GM23338 (cell line): Measurements from ENCODE around the gene SEPTIN7. TPM values are rescaled to one million over a fixed set of nuclear protein-coding genes. Genes with fewer than 3 reads are reported as not detected.

Source experiments
- ATAC-seq: fragments of 200-7000 bp; cut with Tn5 transposase; 3 replicates; pipeline ENCODE4 v1.9.1; 2020
- DNase-seq: peaks from one replicate; pipeline ENCODE4 v3.0.0-alpha.2; 2015; ENCODE audit warnings: low spot score
- H2AFZ ChIP-seq: fragments of 200-600 bp; sonication (generic); 2 replicates; pipeline ENCODE4 v1.8.0; 2016; ENCODE audit warnings: antibody characterized with exemption, mild to moderate bottlenecking, moderate library complexity
- H3F3A ChIP-seq: fragments of 200-600 bp; sonication (generic); replicated peaks from 2 replicates; pipeline ENCODE4 v1.8.0; 2017; ENCODE audit warnings: antibody characterized with exemption, mixed run types, low read depth
- H3K27ac ChIP-seq: fragments of 200-600 bp; sonication (generic); 2 replicates; pipeline ENCODE4 v1.6.1; 2016; ENCODE audit warnings: low read depth
- H3K27me3 ChIP-seq: fragments of 200-600 bp; sonication (generic); 2 replicates; pipeline ENCODE4 v1.8.0; 2016; ENCODE audit warnings: mild to moderate bottlenecking, mixed run types, moderate library complexity; ENCODE audit not compliant: insufficient read depth
- H3K36me3 ChIP-seq: fragments of 200-600 bp; sonication (generic); 2 replicates; pipeline ENCODE4 v1.8.0; 2016; ENCODE audit warnings: mild to moderate bottlenecking; ENCODE audit not compliant: insufficient read depth
- H3K4me1 ChIP-seq: fragments of 200-600 bp; sonication (generic); 2 replicates; pipeline ENCODE4 v1.8.0; 2016; ENCODE audit warnings: mild to moderate bottlenecking, moderate library complexity; ENCODE audit not compliant: insufficient read depth
- H3K4me2 ChIP-seq: fragments of 200-600 bp; sonication (generic); 2 replicates; pipeline ENCODE4 v1.7.1; 2017; ENCODE audit warnings: mixed run types
- H3K4me3 ChIP-seq: fragments of 200-600 bp; sonication (generic); 2 replicates; pipeline ENCODE4 v1.6.1; 2016; ENCODE audit warnings: mixed run types
- H3K79me2 ChIP-seq: fragments of 200-600 bp; sonication (generic); replicated peaks from 2 replicates; pipeline ENCODE4 v1.8.0; 2017; ENCODE audit warnings: mild to moderate bottlenecking; ENCODE audit not compliant: insufficient read depth
- H3K9me2 ChIP-seq: fragments of 200-600 bp; sonication (generic); 2 replicates; pipeline ENCODE4 v1.8.0; 2017; ENCODE audit not compliant: insufficient read depth
- H4K20me1 ChIP-seq: fragments of 200-600 bp; sonication (generic); replicated peaks from 2 replicates; pipeline ENCODE4 v1.8.0; 2017; ENCODE audit warnings: mild to moderate bottlenecking; ENCODE audit not compliant: insufficient read depth
- H3K27ac Mint-ChIP-seq: 2 replicates; pipeline ENCODE4 v1.8.0; 2020; ENCODE audit warnings: inconsistent platforms, mild to moderate bottlenecking, moderate library complexity, mixed read lengths
- H3K27me3 Mint-ChIP-seq: 3 replicates; pipeline ENCODE4 v1.8.0; 2022; ENCODE audit warnings: low read depth, mild to moderate bottlenecking, moderate library complexity, mixed read lengths, inconsistent platforms; ENCODE audit not compliant: insufficient read depth, poor library complexity
- H3K36me3 Mint-ChIP-seq: 3 replicates; pipeline ENCODE4 v1.8.0; 2021; ENCODE audit warnings: low read depth, mild to moderate bottlenecking, inconsistent platforms, moderate library complexity, mixed read lengths
- H3K4me1 Mint-ChIP-seq: 3 replicates; pipeline ENCODE4 v1.8.0; 2020; ENCODE audit warnings: mild to moderate bottlenecking, inconsistent platforms, mixed read lengths
- H3K4me3 Mint-ChIP-seq: 3 replicates; pipeline ENCODE4 v1.8.0; 2021; ENCODE audit warnings: moderate library complexity, mild to moderate bottlenecking, inconsistent platforms, mixed read lengths
- H3K9me3 Mint-ChIP-seq: 3 replicates; pipeline ENCODE4 v1.8.0; 2020; ENCODE audit warnings: moderate library complexity, mild to moderate bottlenecking, inconsistent platforms, mixed read lengths
- CREB1 ChIP-seq: fragments of 250-450 bp; sonication (Bioruptor Pico); IDR thresholded peaks from 2 replicates; pipeline ENCODE4 v1.5.0; 2020; ENCODE audit warnings: low read depth, mild to moderate bottlenecking, moderate library complexity
- EZH2 ChIP-seq: fragments of 200-600 bp; sonication (generic); IDR thresholded peaks from one replicate; pipeline ENCODE4 v1.8.0; 2017; ENCODE audit warnings: antibody characterized with exemption, mild to moderate bottlenecking, low read depth; ENCODE audit not compliant: unreplicated experiment
- EZH2phosphoT487 ChIP-seq: fragments of 200-600 bp; sonication (generic); IDR thresholded peaks from one replicate; pipeline ENCODE4 v1.8.1; 2018; ENCODE audit warnings: antibody characterized with exemption; ENCODE audit not compliant: unreplicated experiment
- JUNB ChIP-seq: IDR thresholded peaks from one replicate; pipeline ENCODE4 v1.6.1; 2016; ENCODE audit warnings: antibody characterized with exemption; ENCODE audit not compliant: unreplicated experiment
- NANOG ChIP-seq: IDR thresholded peaks from 2 replicates; pipeline ENCODE4 v1.6.1; 2016; ENCODE audit warnings: antibody characterized with exemption, borderline replicate concordance
- POLR2AphosphoS5 ChIP-seq: IDR thresholded peaks from 2 replicates; pipeline ENCODE4 v1.6.1; 2016; ENCODE audit warnings: antibody characterized with exemption, low read depth
- STAT1 ChIP-seq: IDR thresholded peaks from one replicate; pipeline ENCODE4 v1.6.1; 2016; ENCODE audit warnings: antibody characterized with exemption; ENCODE audit not compliant: unreplicated experiment
- ZNF114 ChIP-seq: fragments of 250-450 bp; sonication (Bioruptor Pico); IDR thresholded peaks from 2 replicates; pipeline ENCODE4 v1.5.0; 2020; ENCODE audit warnings: mild to moderate bottlenecking, moderate library complexity
- ZNF331 ChIP-seq: fragments of 250-450 bp; sonication (Bioruptor Pico); IDR thresholded peaks from 2 replicates; pipeline ENCODE4 v1.5.0; 2020; ENCODE audit warnings: low read depth, mild to moderate bottlenecking, moderate library complexity
- polyA plus RNA-seq: library from polyadenylated mRNA; unstranded; fragments of >200 nt; fragmentation: Nextera tagmentation; extraction: Ambion mirVana; gene quantifications from 2 replicates; pipeline ENCODE4 v1.2.1, GENCODE V29; 2016
- total RNA-seq: library from RNA; depleted of rRNA; stranded (reverse); fragments of >200 nt; shearing (Covaris generic); gene quantifications from 2 replicates; pipeline ENCODE4 v1.2.3, GENCODE V29; 2014
- TF ChIP-seq, protein P1 (sequence below): fragments of 250-450 bp; sonication (Bioruptor Pico); IDR thresholded peaks from 2 replicates; pipeline ENCODE4 v1.5.0; 2020; ENCODE audit warnings: mild to moderate bottlenecking, moderate library complexity
- TF ChIP-seq, protein P2 (sequence below): IDR thresholded peaks from one replicate; pipeline ENCODE4 v1.6.1; 2018; ENCODE audit warnings: antibody characterized with exemption; ENCODE audit not compliant: unreplicated experiment
- TF ChIP-seq, protein P3 (sequence below), 2 experiments: fragments of 200-600 bp in 1 of 2; sonication (generic) in 1 of 2; conservative IDR thresholded peaks; 2 replicates each; pipeline versions ENCODE4 v1.5.1 to v1.6.1; 2016 to 2017; ENCODE audit warnings: antibody characterized with exemption in 2 of 2, low read depth in 2 of 2, mild to moderate bottlenecking in 2 of 2, moderate library complexity in 1 of 2
- TF ChIP-seq, protein P4 (sequence below): IDR thresholded peaks from 2 replicates; pipeline ENCODE4 v1.6.1; 2016; ENCODE audit warnings: antibody characterized with exemption

SEPTIN7 gene
- total and polyA plus RNA-seq, 2 experiments from 2014 or later, result 210 to 499 TPM

DNA sequence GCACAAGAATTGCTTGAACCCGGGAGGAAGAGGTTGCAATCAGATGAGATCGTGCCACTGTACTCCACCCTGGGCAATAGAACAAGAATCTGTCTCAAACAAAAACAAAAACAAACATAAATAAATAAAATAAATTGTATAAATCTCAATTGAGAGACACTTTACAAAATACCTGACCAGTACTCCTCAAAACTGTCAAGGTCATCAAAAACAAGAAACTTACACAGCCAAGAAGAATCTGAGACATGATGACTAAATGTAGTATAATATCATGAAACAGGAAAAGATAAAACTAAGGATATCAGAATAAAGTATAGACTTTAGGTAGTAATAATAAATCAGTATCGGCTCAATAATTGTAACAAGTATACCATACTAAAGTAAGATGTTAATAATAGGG, 26.9 kb upstream of the SEPTIN7 start:
- ATAC-seq (no peak), DNase-seq (no peak)
- Histone ChIP-seq H4K20me1 (no peaks in the 10 kb centered on the region), H2AFZ (no peak overlapping the region), H3K9me2 (no peaks in the 10 kb centered on the region), H3K79me2 (no peaks in the 10 kb centered on the region), H3K27me3 (no peaks in the 10 kb centered on the region), H3K4me1 (no peaks in the 10 kb centered on the region), H3K27ac (no peak overlapping the region), H3K4me2 (no peak overlapping the region), H3F3A (no peaks in the 10 kb centered on the region), H3K4me3 (no peak overlapping the region), H3K36me3 (no peaks in the 10 kb centered on the region)
- no peaks in the 10 kb centered on the region for H3K36me3 Mint-ChIP-seq
- TF ChIP-seq EZH2 (no peak), ZNF114 (no peak), POLR2AphosphoS5 (no peak), JUNB (no peak), STAT1 (no peak), CREB1 (CRISPR knock-in tag) (no peak), NANOG (no peak), EZH2phosphoT487 (no peak), ZNF331 (CRISPR knock-in tag) (no peak)
- TF ChIP-seq, protein P1, sequence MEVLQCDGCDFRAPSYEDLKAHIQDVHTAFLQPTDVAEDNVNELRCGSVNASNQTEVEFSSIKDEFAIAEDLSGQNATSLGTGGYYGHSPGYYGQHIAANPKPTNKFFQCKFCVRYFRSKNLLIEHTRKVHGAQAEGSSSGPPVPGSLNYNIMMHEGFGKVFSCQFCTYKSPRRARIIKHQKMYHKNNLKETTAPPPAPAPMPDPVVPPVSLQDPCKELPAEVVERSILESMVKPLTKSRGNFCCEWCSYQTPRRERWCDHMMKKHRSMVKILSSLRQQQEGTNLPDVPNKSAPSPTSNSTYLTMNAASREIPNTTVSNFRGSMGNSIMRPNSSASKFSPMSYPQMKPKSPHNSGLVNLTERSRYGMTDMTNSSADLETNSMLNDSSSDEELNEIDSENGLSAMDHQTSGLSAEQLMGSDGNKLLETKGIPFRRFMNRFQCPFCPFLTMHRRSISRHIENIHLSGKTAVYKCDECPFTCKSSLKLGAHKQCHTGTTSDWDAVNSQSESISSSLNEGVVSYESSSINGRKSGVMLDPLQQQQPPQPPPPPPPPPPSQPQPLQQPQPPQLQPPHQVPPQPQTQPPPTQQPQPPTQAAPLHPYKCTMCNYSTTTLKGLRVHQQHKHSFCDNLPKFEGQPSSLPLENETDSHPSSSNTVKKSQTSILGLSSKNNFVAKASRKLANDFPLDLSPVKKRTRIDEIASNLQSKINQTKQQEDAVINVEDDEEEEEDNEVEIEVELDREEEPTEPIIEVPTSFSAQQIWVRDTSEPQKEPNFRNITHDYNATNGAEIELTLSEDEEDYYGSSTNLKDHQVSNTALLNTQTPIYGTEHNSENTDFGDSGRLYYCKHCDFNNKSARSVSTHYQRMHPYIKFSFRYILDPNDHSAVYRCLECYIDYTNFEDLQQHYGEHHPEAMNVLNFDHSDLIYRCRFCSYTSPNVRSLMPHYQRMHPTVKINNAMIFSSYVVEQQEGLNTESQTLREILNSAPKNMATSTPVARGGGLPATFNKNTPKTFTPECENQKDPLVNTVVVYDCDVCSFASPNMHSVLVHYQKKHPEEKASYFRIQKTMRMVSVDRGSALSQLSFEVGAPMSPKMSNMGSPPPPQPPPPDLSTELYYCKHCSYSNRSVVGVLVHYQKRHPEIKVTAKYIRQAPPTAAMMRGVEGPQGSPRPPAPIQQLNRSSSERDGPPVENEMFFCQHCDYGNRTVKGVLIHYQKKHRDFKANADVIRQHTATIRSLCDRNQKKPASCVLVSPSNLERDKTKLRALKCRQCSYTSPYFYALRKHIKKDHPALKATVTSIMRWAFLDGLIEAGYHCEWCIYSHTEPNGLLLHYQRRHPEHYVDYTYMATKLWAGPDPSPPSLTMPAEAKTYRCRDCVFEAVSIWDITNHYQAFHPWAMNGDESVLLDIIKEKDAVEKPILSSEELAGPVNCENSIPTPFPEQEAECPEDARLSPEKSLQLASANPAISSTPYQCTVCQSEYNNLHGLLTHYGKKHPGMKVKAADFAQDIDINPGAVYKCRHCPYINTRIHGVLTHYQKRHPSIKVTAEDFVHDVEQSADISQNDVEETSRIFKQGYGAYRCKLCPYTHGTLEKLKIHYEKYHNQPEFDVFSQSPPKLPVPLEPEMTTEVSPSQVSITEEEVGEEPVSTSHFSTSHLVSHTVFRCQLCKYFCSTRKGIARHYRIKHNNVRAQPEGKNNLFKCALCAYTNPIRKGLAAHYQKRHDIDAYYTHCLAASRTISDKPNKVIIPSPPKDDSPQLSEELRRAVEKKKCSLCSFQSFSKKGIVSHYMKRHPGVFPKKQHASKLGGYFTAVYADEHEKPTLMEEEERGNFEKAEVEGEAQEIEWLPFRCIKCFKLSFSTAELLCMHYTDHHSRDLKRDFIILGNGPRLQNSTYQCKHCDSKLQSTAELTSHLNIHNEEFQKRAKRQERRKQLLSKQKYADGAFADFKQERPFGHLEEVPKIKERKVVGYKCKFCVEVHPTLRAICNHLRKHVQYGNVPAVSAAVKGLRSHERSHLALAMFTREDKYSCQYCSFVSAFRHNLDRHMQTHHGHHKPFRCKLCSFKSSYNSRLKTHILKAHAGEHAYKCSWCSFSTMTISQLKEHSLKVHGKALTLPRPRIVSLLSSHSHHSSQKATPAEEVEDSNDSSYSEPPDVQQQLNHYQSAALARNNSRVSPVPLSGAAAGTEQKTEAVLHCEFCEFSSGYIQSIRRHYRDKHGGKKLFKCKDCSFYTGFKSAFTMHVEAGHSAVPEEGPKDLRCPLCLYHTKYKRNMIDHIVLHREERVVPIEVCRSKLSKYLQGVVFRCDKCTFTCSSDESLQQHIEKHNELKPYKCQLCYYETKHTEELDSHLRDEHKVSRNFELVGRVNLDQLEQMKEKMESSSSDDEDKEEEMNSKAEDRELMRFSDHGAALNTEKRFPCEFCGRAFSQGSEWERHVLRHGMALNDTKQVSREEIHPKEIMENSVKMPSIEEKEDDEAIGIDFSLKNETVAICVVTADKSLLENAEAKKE, result no peak
- TF ChIP-seq, protein P2, sequence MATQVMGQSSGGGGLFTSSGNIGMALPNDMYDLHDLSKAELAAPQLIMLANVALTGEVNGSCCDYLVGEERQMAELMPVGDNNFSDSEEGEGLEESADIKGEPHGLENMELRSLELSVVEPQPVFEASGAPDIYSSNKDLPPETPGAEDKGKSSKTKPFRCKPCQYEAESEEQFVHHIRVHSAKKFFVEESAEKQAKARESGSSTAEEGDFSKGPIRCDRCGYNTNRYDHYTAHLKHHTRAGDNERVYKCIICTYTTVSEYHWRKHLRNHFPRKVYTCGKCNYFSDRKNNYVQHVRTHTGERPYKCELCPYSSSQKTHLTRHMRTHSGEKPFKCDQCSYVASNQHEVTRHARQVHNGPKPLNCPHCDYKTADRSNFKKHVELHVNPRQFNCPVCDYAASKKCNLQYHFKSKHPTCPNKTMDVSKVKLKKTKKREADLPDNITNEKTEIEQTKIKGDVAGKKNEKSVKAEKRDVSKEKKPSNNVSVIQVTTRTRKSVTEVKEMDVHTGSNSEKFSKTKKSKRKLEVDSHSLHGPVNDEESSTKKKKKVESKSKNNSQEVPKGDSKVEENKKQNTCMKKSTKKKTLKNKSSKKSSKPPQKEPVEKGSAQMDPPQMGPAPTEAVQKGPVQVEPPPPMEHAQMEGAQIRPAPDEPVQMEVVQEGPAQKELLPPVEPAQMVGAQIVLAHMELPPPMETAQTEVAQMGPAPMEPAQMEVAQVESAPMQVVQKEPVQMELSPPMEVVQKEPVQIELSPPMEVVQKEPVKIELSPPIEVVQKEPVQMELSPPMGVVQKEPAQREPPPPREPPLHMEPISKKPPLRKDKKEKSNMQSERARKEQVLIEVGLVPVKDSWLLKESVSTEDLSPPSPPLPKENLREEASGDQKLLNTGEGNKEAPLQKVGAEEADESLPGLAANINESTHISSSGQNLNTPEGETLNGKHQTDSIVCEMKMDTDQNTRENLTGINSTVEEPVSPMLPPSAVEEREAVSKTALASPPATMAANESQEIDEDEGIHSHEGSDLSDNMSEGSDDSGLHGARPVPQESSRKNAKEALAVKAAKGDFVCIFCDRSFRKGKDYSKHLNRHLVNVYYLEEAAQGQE, result no peak
- TF ChIP-seq, protein P3, sequence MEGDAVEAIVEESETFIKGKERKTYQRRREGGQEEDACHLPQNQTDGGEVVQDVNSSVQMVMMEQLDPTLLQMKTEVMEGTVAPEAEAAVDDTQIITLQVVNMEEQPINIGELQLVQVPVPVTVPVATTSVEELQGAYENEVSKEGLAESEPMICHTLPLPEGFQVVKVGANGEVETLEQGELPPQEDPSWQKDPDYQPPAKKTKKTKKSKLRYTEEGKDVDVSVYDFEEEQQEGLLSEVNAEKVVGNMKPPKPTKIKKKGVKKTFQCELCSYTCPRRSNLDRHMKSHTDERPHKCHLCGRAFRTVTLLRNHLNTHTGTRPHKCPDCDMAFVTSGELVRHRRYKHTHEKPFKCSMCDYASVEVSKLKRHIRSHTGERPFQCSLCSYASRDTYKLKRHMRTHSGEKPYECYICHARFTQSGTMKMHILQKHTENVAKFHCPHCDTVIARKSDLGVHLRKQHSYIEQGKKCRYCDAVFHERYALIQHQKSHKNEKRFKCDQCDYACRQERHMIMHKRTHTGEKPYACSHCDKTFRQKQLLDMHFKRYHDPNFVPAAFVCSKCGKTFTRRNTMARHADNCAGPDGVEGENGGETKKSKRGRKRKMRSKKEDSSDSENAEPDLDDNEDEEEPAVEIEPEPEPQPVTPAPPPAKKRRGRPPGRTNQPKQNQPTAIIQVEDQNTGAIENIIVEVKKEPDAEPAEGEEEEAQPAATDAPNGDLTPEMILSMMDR (conservative IDR thresholded peaks at IDR 0.05; ENCODE audit: low read depth in 2 of 2), result no peak
- TF ChIP-seq, protein P4, sequence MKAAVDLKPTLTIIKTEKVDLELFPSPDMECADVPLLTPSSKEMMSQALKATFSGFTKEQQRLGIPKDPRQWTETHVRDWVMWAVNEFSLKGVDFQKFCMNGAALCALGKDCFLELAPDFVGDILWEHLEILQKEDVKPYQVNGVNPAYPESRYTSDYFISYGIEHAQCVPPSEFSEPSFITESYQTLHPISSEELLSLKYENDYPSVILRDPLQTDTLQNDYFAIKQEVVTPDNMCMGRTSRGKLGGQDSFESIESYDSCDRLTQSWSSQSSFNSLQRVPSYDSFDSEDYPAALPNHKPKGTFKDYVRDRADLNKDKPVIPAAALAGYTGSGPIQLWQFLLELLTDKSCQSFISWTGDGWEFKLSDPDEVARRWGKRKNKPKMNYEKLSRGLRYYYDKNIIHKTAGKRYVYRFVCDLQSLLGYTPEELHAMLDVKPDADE, result no peak
- H3K9me3 Mint-ChIP-seq, result no peaks in the 10 kb centered on the region
- H3K27ac Mint-ChIP-seq, result no peak overlapping the region
- H3K4me1 Mint-ChIP-seq, result no peaks in the 10 kb centered on the region
- peaks cover 2% of the 10 kb centered on the region for H3K27me3 Mint-ChIP-seq
- H3K4me3 Mint-ChIP-seq, result no peak overlapping the region
